A172 (cell line): ENCODE data around the gene LTBP3. TPM values are rescaled to one million over a fixed set of nuclear protein-coding genes. Genes with fewer than 3 reads are reported as not detected.

Experiments used
- DNase-seq: peaks from one replicate; pipeline ENCODE4 v3.0.0-alpha.2; 2015; ENCODE audit warnings: low spot score
- total RNA-seq: library from RNA; depleted of rRNA; stranded (reverse); fragments of >200 nt; shearing (Covaris generic); gene quantifications from 2 replicates; pipeline ENCODE4 v1.2.3, GENCODE V29; 2014; rRNA removed

Gene LTBP3
- total RNA-seq: 13.2 and 25.6 TPM in 2 replicates

GRCh38 chr11:65558002-65558929 is at the start of gene LTBP3:
TSS of gene LTBP3 (minus strand) at chr11:65558359. CDS start at chr11:65557959, 400 bp downstream.
- DNase-seq: peak; percentile 71

DNA sequence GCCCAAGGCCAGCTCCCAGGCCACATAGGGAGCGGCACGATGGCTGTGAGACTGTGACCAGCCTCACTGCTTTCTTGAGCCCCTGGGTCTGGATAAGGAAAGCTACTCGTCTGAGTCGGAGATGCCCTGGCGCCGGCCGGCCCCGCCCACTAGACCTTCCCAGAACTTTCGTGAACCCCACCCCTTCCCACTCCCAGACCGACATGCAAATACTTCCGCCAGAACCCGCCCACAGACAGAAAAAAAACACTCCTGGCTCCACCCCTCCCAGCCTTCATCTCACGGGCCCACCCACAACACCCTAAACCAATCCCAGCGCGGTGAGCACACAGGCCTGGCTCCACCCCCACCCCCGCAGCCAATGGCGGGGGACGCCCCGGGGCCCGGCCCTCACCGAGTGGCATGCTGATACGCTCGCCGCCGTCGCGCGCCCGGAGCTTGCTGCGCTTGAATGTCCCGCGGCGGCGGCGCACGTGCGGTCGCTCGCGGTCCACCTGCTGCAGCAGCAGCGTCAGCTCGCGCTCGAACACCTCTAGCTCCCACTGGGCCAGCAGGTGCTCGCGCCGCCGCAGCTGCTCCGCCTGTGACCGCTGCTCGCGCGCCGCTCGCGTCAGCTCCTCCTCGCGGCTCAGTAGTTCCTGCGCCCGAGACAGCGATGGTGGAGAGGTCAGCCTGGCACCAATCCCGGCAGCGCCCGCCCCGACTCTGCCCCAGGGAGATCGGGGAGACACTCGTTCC is 48.9 kb upstream of the LTBP3 start:
- no peak for DNase-seq

GRCh38 chr11:65604258-65604657 is 46.1 kb upstream of the LTBP3 start:
- DNase-seq: no peak

- DNase-seq: no peak
Observed at GRCh38 chr11:65599955-65600246, 41.7 kb upstream of the LTBP3 start.

DNA sequence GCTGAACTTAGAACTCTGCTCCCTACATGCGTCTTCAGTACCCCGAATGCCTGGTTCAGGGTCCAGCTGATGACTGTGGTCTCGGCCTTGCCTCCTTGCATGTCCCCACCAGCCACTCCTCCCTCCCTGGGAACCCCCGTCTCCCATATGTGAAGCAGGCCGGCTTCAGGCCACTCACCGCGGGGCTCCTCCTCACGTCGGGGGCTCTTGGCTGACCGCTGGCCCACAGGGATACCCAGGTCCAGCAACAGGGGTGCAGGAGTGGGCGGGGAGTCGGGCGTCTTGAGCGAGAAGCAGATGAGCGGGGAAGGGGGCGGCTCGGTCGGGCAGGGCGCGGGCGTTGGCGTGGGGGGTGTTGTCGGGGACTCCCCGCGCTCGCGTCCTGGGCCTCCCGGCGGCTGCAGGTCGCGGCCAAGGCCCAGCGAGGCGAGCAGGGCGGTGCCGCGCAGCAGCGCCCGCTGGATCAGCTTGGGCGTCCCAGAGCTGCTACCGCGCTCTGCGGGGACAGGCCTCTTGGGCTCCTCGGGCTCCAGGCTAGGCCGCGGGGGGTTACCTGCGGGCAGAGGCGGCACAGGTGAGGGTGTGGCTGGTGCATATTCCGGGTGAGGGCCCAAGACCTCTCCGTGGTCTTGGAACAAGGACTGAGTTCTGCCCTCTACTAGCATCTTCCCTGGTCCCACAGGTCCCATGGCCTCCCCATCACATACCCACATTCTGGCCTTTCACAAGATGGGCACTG is 41.2 kb upstream of the LTBP3 start:
- DNase-seq: no peak

DNA sequence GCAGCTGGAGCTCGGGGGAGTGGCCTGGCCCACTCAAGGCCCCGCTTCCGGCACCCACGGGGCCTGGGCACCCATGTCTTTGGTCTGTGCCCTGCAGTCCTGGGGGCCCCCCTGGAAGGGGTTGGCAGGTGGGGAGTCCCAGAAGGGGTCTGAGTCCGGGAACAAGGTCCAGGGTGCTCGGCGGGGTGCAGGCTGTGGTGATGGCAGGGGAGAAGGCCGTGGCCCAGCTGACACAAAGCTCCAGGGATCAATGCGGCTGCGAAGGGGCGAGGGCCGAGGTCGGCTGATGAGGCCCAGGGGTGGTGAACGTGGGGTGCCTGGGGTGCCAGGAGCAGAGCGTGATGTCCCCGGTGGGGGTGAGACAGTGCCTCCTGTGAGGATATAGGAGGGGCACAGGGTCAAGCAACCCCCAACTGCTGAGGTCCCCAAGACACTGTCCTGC is 40.1 kb upstream of the LTBP3 start:
- no peak for DNase-seq

GRCh38 chr11:65596520-65596919 is 38.4 kb upstream of the LTBP3 start:
- DNase-seq: no peak

DNA sequence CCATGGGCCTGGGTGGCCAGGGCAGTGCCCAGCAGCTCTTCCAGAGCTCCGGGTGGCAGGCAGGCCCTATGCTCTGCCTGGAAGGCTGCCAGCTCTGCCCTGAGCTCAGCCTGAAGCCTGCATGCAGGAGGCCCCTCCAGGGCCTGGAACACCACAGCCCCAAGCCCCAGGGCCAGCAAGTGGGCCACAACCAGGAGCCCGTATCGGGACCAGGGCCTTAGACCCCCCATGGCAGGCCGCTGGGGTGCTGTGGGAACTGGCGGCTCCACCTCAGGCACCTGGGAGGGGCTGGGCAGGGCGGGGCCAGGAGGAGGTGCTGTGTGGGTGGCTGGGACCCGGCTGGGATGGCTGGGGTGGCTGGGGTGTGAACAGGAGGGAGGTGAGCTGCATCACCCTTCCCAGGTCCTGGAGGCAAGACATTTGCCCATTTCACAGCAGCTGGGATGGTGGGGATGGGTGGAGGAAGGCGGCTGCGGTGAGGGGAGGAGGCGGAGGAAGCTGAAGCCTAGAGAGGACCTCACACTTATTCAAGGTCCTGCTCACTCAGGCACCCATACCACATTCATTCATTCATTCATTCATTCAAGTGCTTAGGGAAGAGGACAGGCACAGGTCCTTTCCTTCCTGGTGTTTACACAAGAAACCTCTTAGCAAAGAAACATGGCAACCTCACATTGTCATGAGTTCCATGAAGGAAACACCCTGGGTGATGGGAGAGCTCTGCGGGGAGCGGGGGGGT is 37.6 kb upstream of the LTBP3 start, which contains the start of gene KCNK7:
Gene KCNK7, minus strand, starts transcription at position 258 of the 739 bp plus-strand sequence. Its CDS starts 28 bp downstream, at position 230.
- DNase-seq: no peak

DNA sequence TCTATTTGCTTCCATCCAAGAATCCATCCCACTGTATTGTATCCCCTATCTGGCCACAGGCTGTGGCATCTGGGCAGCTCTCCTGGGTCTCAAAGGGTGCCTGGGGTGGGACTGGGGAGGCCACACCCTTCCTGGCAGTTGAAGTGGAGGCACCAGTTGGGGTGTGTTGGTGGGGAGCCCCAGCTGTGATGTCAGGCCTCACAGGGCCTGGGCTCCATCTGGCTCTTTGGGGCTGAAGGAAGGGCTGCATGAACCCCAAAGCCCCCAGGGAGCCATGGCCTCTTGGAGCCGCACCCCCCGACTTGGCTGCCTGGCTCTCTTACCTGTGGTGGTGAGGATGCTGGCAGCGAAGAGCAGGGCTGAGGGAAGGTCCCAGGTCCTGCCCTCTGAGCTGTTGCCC is 37.0 kb upstream of the LTBP3 start:
- DNase-seq: no peak

DNA sequence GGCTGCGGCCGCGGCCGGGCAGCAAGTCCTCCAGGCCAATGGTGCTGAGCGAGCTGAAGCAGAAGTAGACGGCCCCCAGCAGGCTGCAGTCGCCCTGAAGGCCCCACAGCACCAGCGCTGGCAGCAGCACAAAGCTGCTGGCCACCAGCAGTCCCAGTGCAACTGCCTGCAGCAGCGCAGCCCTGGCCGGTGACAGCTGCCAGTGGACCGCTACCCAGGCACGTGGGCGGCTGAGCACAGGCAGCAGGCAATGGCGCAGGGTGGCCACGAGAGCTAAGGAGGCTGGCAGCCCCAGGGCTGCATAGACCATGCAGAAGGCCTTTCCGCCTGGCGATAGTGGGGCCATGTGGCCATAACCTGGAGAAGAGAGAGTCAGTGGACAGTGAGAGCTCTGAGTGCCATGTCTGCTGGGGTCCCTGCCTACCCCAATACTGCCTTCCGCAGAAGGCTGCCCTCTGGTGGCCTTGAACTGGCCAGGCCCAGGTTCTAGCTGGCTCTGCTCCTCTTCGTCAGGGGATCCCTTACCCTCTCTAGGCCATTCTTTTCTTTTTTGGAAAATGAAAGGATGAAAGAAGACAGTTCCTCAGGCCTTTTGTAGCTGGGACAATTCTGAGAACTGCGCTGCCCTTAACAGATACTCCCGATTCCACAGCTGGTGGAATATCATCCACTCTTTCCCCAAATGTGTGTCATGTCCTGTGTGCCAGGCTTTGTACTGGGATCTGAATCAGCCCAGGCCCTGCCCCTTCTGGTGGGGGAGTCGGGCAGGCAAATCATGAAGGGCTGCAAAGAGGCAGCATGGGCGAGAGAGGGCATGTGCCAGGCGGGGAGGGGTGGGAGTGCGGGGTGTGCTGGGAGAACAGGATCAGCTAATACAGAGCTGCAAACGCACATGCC is 35.6 kb upstream of the LTBP3 start:
- no peak for DNase-seq

GRCh38 chr11:65592858-65593517 is 34.8 kb upstream of the LTBP3 start:
- DNase-seq: no peak

DNA sequence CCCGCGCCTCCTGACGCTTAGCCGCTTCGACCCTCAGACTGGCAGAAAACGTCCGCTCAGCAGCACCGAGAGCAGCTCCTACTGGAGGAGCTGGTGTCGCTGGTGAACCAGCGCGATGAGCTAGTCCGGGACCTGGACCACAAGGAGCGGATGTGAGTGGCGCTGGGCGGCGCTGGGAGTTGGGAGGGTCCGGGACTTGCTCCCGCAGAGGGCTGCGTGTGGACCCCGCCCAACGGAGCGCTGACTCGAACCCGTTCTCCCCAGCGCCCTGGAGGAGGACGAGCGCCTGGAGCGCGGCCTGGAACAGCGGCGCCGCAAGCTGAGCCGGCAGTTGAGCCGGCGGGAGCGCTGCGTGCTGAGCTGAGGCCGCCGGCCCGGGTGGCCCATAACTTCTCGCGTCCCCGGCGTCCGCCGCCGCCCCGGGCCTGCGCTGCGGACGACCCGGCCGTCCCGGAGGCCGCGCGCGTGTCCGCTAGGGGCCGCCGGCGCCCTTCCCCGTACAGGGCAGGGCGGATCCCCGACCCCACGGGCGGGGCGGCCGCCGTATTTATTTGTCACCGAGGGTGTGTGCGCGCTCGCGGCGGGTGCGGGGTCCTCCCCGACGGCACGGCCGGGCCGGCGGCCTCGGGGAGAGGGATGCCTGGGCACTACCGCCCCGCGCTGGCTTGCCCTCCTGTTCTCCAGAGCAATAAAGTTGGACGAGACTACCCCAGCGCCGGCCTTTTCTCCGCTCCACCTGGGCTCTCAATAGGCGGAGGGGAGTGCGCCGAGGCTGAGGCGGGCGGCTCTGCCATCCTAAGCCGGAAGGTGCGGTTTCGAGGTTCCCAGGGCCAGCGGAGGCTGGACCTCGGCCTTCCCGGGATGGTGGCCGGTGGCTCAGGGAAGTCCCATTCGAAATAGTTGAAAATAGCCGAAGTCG is 34.0 kb upstream of the LTBP3 start:
- DNase-seq: no peak

- no peak for DNase-seq
Observed at GRCh38 chr11:65590240-65590738, 32.1 kb upstream of the LTBP3 start.

DNA sequence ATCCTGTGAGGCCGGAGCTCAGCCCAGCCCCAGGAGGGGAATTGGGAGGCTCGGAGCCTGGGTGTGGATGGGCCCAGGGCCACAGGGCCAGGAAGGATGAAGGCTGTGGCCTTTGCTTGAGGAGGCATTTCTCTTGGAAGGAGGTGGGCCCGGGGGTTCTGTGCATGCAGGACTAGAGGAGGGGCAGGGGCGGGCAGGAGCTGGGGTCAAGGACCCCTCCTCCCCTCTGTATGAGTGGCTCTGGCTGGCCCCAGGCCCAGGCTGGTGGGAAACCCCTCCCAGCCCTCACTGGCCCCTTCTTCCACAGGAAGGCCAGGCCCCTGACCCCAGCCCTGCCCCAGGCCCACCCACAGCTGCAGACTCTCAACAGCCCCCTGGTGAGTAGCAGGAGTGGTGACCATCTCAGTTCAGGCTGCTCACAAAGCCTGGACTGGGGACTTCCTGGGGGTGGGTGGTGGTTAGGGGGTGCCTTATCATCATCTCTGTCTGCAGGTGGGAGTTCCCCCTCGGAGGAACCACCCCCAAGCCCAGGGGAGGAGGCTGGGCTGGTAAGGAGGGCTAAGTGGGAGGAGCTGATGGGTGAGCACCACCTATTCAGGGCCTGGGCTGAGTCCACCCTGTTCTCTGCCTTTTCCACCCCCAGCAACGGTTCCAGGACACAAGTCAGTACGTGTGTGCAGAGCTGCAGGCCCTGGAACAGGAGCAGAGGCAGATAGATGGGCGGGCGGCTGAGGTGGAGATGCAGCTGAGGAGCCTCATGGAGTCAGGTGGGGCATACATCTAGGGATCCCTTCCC is 31.5 kb upstream of the LTBP3 start:
- DNase-seq: no peak

GRCh38 chr11:65588199-65589054 is 30.3 kb upstream of the LTBP3 start:
- no peak for DNase-seq

DNA sequence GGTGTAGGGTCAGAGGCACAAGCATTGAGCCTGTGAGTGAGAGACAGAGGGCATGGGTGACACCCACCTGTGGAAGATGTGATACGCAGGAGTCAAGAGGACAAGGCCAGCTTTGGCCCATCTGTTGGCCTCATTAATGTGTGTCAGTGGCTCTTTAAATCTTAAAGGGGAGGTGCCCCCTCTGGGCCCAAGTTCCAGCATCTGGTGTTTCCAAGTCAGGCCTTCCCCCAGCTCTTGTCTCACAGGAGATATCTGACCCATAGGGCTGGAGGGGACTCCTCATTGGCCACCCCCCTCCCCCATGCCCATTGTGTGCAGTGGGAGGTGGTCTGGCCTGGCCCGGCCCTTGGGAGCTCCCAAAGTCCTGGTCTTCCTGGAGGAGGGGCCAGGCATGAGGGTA is 28.5 kb upstream of the LTBP3 start:
- no peak for DNase-seq

GRCh38 chr11:65586247-65586630 is 28.1 kb upstream of the LTBP3 start:
- DNase-seq: no peak
